Stimulated activated CD4-positive, alpha-beta T cell treated with anti-CD3 and anti-CD28 coated beads, Interleukin-2, amount 100 ng/mL, for 48 hours (primary cell): Measurements from ENCODE around the gene WDR37.
A peak's percentile ranks its signal among the peaks of the same experiment; 100 is the strongest.
"Not testable (repeated sequence)": the region's sequence is repeated elsewhere in the genome, so short reads cannot be mapped to it uniquely, and the experiment has no call there.

ENCODE experiments used
- DNase-seq, 2 donors: peaks; one replicate each; pipeline ENCODE4 v3.0.0-alpha.2; 2020

The WDR37 gene

GRCh38 chr10:1043532-1043995 lies 12.6 kb upstream of the WDR37 start:
- no peak for DNase-seq

- DNase-seq: no peak
Observed at GRCh38 chr10:1044146-1044545, 12.0 kb upstream of the WDR37 start.

GRCh38 chr10:1044964-1045363 lies 11.2 kb upstream of the WDR37 start:
- no peak for DNase-seq

- DNase-seq: no peak
Observed at GRCh38 chr10:1045415-1045814, 10.8 kb upstream of the WDR37 start.

- no peak for DNase-seq
Observed at GRCh38 chr10:1047937-1048336, 8.2 kb upstream of the WDR37 start.

- DNase-seq: no peak
Observed at GRCh38 chr10:1048349-1048731, 7.8 kb upstream of the WDR37 start.

- DNase-seq: peak; percentile 91 to 93
Observed at GRCh38 chr10:1048732-1049424, 7.3 kb upstream of the WDR37 start, which contains the start of gene IDI1. IDI1 (minus strand) TSS chr10:1049119; CDS start chr10:1049003, 116 bp downstream.

GRCh38 chr10:1049425-1049958 lies 6.7 kb upstream of the WDR37 start:
- DNase-seq: no peak

GRCh38 chr10:1050145-1050544 lies 6.0 kb upstream of the WDR37 start:
- no peak for DNase-seq

- no peak for DNase-seq
Observed at GRCh38 chr10:1050554-1050953, 5.6 kb upstream of the WDR37 start.

GRCh38 chr10:1054684-1055083 lies 1.5 kb upstream of the WDR37 start:
- DNase-seq: no peak

GRCh38 chr10:1057106-1057657 lies 997 bp downstream of the WDR37 start:
- DNase-seq: no peak

- no peak for DNase-seq
Observed at GRCh38 chr10:1058017-1058416, 1.8 kb downstream of the WDR37 start.

- no peak for DNase-seq
Observed at GRCh38 chr10:1059902-1060301, 3.7 kb downstream of the WDR37 start.

GRCh38 chr10:1061930-1062774 lies 6.0 kb downstream of the WDR37 start:
- DNase-seq: no peak

- no peak for DNase-seq
Observed at GRCh38 chr10:1063232-1063865, 7.2 kb downstream of the WDR37 start.

- DNase-seq: no peak
Observed at GRCh38 chr10:1064964-1065247, 8.7 kb downstream of the WDR37 start.

- not testable (repeated sequence) for DNase-seq
Observed at GRCh38 chr10:1066734-1067133, 10.5 kb downstream of the WDR37 start.

GRCh38 chr10:1068380-1069361 lies 12.5 kb downstream of the WDR37 start:
- no peak for DNase-seq

GRCh38 chr10:1070919-1071318 lies 14.7 kb downstream of the WDR37 start:
- no peak for DNase-seq

GRCh38 chr10:1074052-1074747 lies 18.0 kb downstream of the WDR37 start:
- DNase-seq: no peak
